Fibroblast of pulmonary artery (primary cell): ENCODE measurements around the gene UFD1.

Source experiments
- DNase-seq: peaks from one replicate; pipeline ENCODE4 v3.0.0-alpha.2; 2010; ENCODE audit warnings: low read depth
- H3K4me3 ChIP-seq: replicated peaks from 2 replicates; pipeline ENCODE4 v1.5.1; 2011; ENCODE audit warnings: low read depth, mild to moderate bottlenecking, control low read depth, low read length, moderate library complexity
- TF ChIP-seq, protein P1 (sequence below): IDR thresholded peaks from 2 replicates; pipeline ENCODE4 v1.5.1; 2011; ENCODE audit warnings: mild to moderate bottlenecking, control low read depth, low read length, inconsistent platforms; ENCODE audit errors: missing control alignments

UFD1 gene

DNA sequence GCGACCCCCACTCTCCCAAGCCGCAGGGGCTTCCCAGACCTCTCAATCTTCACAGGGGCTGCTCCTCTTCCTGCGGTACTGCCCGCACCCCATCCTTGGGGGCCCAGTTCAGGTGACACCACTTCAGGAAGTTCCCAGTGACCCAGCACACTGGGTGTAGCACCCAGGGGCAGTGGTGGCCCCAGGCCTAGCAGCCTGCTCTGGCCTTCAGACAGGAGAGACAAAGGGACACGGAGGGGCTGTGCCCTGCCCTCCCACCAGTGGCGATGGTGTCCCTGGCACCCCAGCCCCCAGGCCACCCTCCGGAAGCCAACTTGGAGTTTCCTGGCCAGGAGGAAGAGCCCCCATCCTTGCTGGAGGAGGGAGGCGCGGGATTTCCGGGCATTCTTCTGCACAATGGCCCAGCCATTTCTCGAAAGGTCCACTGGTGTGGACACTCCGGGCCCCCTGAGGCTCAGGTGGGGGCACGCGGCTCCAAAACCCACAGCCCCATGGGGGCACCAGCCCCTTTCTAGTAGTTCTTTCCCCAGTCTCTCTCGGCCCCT is 46.2 kb upstream of the UFD1 start:
- H3K4me3 ChIP-seq = no peak overlapping the region
- DNase-seq = no peak
- TF ChIP-seq, protein P1, sequence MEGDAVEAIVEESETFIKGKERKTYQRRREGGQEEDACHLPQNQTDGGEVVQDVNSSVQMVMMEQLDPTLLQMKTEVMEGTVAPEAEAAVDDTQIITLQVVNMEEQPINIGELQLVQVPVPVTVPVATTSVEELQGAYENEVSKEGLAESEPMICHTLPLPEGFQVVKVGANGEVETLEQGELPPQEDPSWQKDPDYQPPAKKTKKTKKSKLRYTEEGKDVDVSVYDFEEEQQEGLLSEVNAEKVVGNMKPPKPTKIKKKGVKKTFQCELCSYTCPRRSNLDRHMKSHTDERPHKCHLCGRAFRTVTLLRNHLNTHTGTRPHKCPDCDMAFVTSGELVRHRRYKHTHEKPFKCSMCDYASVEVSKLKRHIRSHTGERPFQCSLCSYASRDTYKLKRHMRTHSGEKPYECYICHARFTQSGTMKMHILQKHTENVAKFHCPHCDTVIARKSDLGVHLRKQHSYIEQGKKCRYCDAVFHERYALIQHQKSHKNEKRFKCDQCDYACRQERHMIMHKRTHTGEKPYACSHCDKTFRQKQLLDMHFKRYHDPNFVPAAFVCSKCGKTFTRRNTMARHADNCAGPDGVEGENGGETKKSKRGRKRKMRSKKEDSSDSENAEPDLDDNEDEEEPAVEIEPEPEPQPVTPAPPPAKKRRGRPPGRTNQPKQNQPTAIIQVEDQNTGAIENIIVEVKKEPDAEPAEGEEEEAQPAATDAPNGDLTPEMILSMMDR = no peak

DNA sequence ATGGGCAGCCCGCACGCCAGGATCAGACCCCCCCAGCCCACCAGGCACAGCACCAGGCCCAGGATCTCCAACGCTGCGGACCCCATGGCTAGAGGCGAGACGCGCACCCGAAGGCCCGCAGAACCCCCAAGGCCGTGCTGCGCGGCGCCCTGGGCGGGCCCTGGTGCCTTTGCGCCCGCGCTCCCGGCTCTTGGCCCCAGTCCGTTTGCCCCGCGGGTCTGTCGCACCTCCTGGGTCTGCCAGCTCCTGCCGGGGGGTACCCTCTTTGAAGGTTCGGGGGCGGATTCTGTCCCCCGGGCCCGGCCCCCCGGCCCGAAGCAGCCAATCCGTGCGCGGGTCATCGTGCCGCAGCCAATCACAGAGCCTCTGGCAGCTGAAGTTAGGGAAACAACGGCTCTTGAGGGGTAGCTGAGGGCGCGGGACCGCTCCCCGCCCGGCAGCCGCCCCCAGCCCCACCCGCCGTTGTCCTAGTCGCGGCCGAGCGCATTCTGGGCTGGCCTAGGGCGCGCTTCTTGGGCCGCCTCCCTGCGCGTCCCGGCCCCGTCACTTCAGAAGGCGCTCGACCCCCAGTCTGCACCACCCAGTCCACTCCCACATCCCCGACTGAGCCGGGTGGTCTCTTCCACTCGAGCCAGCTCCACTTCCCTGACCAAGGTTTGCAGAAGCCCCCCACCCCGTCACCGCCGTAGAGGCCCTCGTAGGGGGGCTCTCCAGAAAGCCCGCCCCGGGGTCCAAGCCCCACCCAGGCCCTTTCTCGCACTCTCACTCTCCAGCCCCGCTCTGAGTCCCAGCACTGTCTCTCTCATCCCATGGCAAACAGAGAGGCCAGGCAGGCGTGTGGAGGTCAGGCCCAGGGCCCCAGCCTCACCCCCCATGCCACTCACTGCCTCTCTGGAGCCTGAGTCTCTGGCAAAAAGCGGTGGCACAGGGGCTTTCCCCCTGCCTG is 45.5 kb upstream of the UFD1 start, which contains the start of gene CLDN5:
Gene CLDN5 (minus strand): TSS at position 241 of the 946 bp plus-strand sequence. CDS start 155 bp downstream, at position 86.
- peak within 1 kb of the TSS; percentile 35 for H3K4me3 ChIP-seq
- peak; percentile 19 for DNase-seq
- TF ChIP-seq, protein P1 = no peak

DNA sequence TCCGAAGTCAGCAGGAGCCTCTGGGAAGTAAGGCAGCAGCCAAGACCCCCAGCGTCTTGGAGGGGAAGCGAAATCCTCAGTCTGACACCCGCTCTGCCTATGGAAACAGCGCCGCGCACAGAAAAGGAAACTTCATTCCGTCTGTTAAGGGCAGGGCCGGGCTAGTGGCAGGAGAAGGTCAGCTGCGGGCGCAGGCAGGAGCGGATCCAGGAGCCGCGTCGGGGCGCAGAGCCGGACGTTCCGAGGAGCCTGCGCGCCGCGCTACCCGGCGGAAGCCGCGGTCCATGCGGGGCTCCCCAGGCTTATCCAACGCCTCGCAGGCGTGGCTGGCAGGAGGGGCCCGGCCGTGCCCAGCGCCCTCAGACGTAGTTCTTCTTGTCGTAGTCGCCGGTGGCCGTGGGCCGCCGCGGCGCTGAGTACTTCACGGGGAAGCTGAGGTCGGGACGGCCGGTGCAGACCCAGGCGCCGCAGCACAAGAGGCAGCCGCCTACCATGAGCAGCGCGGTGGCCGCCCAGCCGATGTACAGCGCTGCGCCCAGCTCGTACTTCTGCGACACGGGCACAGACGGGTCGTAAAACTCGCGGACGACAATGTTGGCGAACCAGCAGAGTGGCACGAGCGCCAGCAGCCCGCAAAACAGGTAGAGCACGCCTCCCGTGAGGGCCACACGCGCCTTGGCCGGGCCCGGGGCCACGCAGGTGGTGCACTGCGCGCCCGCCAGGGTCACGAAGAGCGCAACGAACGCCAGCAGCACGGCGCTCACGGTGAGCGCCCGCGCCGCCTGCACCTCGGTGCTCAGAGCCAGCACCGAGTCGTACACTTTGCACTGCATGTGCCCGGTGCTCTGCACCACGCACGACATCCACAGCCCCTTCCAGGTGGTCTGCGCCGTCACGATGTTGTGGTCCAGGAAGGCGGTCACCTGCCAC is 44.5 kb upstream of the UFD1 start:
- TF ChIP-seq, protein P1 = no peak
- H3K4me3 ChIP-seq = peak overlapping the region; percentile 35
- DNase-seq = peak; percentile 34

DNA sequence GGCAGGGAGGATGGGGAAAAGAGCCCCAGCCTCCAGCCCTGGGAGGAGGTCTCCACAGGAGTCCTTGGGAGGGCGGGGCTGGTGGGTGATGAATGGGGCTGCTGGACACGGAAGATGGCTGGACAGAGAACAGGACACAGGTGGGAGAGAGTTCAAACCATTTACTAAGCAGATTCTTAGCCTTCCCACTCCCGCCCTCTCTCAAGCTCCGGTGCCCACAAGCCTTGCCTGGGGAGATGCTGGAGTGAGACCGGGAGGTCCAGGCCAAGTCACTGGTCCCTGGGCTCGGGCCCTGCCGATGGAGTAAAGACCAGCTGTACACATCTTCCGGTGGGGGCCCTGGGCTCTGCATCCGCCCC is 43.9 kb upstream of the UFD1 start:
- H3K4me3 ChIP-seq = peak overlapping the region; percentile 35
- no peak for DNase-seq
- TF ChIP-seq, protein P1 = no peak

DNA sequence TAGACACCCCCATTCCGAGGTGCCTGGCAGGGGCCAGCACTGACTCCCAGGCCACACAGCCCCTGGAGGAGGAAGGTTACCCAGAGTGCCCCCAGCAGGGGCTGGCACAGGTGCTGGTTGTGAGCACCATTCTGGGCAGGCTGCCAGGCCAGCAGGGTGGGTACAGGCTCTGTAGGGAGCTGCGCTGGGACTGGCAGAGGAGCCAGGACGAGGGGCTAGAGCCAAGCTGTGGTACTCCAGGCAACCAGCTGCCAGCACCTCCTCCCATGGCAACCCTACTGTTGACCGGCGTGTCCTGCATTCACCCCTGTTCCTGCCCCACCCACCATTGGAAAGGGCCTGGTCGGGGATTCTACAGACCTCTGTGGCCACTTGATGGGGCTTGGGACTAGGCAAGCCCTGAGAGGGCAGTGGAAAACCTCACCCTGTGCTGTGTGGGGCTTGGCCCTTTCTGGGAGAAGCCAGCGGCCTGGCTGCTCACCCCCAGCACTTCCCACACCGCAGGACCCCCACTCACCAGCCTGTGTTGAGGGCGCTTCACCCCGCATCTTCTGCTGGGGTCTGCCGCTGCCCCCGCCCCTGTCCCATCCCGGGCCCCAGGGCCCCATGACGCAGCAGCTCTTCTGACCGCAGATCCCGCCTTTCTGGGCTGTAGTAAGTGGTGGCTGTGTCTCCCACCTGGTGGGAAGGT is 43.3 kb upstream of the UFD1 start:
- no peak overlapping the region for H3K4me3 ChIP-seq
- no peak for DNase-seq
- TF ChIP-seq, protein P1 = no peak

DNA sequence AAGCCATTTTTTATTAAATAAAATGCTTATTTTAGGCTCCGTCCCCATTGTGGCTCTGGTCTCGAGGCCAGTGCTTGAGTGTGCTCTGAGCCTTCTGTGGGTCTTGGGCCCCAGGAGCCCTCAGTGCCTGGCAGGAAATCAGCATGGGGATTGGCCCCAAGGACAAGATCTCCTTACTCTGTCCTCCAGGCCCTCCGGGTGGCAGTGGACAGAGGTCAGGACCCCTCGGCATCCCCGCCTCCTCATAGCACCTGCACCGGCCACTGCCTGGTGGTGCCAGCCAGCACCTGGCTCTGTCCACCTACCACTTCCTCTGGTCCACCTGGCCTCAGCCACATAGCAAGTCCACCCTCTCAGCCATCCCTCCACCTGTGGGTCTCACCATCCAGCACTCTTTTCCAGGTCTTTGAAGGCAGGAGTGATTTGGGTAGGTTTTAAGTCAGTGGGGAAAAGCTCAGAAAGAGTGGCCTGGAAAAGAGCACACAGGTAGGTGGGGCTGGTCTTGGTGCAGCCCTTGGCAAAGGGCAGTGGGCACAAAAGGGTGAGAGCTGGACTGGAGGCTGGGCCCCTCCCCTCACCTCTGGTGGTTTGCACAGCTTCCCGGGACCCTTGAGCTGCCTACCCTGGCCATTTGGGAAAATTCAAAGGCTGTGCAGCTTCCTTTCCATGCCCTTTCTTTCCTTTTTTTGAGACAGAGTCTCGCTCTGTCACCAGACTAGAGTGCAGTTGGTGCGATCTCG is 41.7 kb upstream of the UFD1 start:
- DNase-seq = no peak
- TF ChIP-seq, protein P1 = no peak
- no peak overlapping the region for H3K4me3 ChIP-seq
